A549 treated with Mapracorat at 1 μM for 4 hours (cell line): ENCODE measurements around the gene SRRM2. TPM values are rescaled to one million over a fixed set of nuclear protein-coding genes. Genes with fewer than 3 reads are reported as not detected.

Experiments used
- total RNA-seq: library from RNA; stranded (reverse); fragments of 200-300 nt; extraction: Qiagen RNA extraction; gene quantifications from 5 replicates; pipeline ENCODE4 v1.2.3, GENCODE V29; 2022

The SRRM2 gene
- total RNA-seq, result 334 to 476 TPM (median 408 TPM) in 5 replicates

DNA sequence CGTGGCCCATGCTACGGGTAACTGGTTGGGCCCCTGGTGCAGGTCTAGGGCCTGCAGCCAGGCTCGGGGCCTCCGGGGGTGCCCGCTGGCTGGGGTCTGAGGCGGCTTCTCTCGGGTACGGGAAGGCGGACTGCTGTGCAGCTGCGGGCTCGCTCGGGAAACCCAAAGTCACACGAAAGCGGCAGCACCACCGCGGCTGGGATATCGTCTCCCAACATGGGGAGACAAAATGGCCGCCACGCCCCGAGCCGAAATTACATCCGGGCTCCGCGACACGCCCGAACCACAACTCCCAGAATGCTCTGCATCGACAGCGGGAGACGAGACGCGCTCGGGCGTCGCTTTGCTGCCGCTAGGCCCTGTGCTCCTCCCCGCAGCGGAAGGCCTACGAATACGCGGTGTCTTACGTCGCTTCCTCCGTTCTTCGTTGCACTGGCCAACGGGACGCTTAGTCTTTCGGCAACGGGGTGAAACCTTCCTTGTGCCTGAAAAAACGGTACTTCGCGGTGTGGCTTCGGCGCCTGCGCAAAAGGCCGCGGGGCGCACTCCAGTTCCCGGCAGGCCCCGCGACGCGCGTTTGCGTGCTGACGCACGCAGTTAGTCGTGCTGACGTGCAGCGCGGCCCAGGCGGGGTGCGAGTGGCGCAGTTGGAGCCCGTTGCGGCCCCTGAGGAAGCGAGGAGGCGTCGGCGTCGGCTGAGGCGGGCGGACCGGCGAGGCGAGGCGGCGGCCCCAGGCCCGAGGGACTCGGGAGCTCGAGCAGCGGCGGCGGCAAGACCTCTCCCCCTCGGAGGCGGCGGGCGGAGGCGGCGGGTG is at the start of gene SRRM2:
TSS of gene SRRM2 (plus strand) at position 604 of the 815 bp plus-strand sequence. CDS start 3,727 bp downstream, outside the sequence.

DNA sequence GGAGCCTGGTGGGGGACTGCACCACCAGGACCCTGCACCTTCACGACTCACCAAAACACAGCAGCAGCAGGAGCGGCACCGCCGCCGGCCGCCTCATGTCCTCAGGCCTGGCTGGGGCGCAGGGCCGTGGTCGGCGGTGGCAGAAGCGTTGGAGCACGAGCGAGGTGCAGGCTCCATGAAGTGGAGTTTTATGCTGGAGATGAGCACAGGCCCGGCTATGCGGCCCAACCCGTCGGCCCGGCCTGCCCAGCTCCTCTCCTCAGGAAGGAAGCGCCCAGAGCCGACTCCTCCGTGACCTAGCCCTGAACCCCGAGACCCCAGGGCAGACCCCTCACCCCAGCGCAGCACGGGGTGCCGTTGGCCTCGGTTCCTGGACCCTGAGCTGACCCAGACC is 32.4 kb upstream of the SRRM2 start, which contains the start of gene PRSS27:
TSS of gene PRSS27 (minus strand) at position 161 of the 394 bp plus-strand sequence. CDS start at position 97, 64 bp downstream.

DNA sequence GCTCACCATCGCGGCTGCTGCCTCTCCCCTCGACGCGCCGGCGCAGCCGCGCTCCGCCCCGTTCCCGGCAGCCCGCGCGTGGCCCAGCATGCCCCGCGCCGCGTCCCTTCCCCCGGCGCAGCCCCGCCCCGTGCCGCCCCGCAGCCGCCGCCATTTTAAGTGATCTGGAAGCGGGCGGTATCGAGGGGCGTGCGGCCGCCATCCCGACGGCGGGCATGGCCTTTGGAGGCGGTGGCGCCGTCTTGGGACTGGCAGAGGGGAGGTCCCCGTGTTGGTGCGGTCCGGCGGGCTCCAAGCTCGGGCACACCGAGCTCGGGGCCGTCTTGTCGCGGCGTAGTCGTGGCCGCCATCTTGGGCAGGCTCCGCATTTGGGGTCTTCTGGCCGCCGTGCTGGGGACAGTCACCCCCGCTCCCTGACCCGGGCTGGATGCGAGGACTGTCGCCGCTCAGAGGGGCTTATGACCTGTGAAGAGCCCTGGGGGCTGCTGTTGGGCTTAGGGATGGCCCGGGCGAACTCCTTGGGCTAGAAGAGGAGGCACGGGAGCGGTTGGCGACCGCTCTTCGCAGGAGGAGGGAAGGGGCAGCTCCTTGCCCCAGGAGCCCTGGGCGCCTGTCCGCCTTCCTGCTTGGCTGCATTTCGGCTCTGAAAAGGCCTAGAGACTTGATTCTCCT is 24.9 kb downstream of the SRRM2 start, which contains the start of gene ELOB:
TSS of gene ELOB (minus strand) at position 50 of the 672 bp plus-strand sequence. CDS start at position 9, 41 bp downstream.

DNA sequence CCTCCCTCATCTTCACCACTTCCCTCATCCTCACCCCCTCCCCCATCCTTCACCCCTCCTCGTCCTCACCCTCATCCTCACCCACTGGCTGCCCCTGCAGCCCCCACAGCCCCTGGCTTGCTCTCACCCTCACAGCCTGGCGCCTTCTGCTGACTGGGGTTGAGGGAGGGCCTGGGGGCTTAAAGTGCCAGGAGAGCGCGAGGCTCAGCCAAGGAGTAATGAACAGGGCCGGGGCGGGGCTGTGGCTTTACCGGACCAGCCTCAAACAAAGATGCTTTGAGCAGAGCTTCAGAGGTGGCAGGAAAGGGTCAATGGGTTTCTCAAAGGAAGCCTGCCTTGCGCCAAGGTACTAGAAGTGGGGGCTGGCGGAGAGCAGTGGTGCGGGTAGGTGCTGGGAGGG is 35.0 kb downstream of the SRRM2 start, which contains the start of gene PRSS33:
TSS of gene PRSS33 (minus strand) at position 155 of the 400 bp plus-strand sequence. CDS start 1,013 bp downstream, outside the sequence.

DNA sequence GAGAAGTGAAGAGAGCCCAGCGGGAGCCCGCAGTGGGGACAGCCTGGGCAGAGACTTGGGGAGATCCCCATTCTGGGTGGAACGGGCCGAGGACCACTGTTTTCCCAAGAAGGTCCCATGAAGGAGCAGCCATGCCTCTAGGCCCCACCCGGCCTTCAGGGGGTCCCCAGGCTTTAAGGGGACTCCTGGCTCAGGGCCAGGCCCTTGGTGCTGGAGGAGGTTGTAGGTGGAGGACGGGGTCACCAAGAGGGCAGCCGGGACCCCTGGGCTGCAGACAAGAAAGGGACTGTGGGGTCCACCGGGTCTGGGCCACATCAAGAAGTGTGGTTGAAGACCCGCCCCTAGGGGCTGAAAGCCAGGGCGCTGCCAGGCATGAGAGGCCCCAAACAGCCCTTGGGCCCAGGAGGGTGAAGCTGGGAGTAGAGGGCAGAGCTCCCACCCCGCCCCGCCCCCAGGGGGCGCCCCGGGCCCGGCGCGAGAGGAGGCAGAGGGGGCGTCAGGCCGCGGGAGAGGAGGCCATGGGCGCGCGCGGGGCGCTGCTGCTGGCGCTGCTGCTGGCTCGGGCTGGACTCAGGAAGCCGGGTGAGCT is 64.4 kb downstream of the SRRM2 start, which contains the start of gene PRSS21:
TSS of gene PRSS21 (plus strand) at position 487 of the 589 bp plus-strand sequence. CDS start at position 519, 32 bp downstream.

Other genes starting within 250 kb of the SRRM2 start
- 141 to 296 TPM (median 231 TPM) in 5 replicates for gene ATP6V0C, start 238.7 kb upstream of the SRRM2 start, total RNA-seq
- gene AMDHD2, start 232.3 kb upstream of the SRRM2 start, total RNA-seq, result 14.0 to 31.4 TPM (median 25.0 TPM) in 5 replicates
- gene CEMP1, start 221.2 kb upstream of the SRRM2 start, total RNA-seq, result not detected in 5 replicates
- gene PDPK1, start 214.6 kb upstream of the SRRM2 start, total RNA-seq, result 19.3 to 24.0 TPM (median 22.2 TPM) in 5 replicates
- gene KCTD5, start 70.1 kb upstream of the SRRM2 start, total RNA-seq, result 34.0 to 45.4 TPM (median 42.5 TPM) in 5 replicates
- 1.2 to 1.9 TPM (median 1.3 TPM) in 5 replicates for gene PRSS27, start 32.4 kb upstream of the SRRM2 start, total RNA-seq
- 484 to 531 TPM (median 518 TPM) in 5 replicates for gene ELOB, start 24.6 kb downstream of the SRRM2 start, total RNA-seq
- gene PRSS33, start 34.9 kb downstream of the SRRM2 start, total RNA-seq, result not detected in 5 replicates
- not detected in 5 replicates for gene PRSS41, start 45.8 kb downstream of the SRRM2 start, total RNA-seq
- 0.14 to 0.34 TPM (median 0.28 TPM) in 3 of 5 replicates, not detected in the others for gene PRSS21, start 64.6 kb downstream of the SRRM2 start, total RNA-seq
- 0.34 to 0.96 TPM (median 0.80 TPM) in 5 replicates for gene ZG16B, start 77.7 kb downstream of the SRRM2 start, total RNA-seq
- 0.64 to 1.5 TPM (median 1.2 TPM) in 5 replicates for gene PRSS22, start 105.5 kb downstream of the SRRM2 start, total RNA-seq
- 46.9 to 54.5 TPM (median 51.5 TPM) in 5 replicates for gene FLYWCH2, start 130.6 kb downstream of the SRRM2 start, total RNA-seq
- gene FLYWCH1, start 159.3 kb downstream of the SRRM2 start, total RNA-seq, result 17.9 to 33.6 TPM (median 27.0 TPM) in 5 replicates
- gene KREMEN2, start 211.6 kb downstream of the SRRM2 start, total RNA-seq, result 0.88 to 2.6 TPM (median 2.2 TPM) in 5 replicates
- gene PAQR4, start 216.7 kb downstream of the SRRM2 start, total RNA-seq, result 34.2 to 48.3 TPM (median 47.2 TPM) in 5 replicates
- gene PKMYT1, start 227.8 kb downstream of the SRRM2 start, total RNA-seq, result 59.8 to 103 TPM (median 91.1 TPM) in 5 replicates